C4-2B (cell line): Measurements from ENCODE around the gene ALG12.

Source experiments
- H3K27ac ChIP-seq: fragments of 450-650 bp; 2 replicates; pipeline ENCODE4 v1.5.1; 2017
- CTCF ChIP-seq: fragments of 450-650 bp; conservative IDR thresholded peaks from 2 replicates; pipeline ENCODE4 v1.5.1; 2017; ENCODE audit warnings: mild to moderate bottlenecking
- ZFX ChIP-seq: fragments of 450-650 bp; IDR thresholded peaks from 2 replicates; pipeline ENCODE4 v1.6.1; 2017

Gene ALG12

GRCh38 chr22:49885881-49886280, 32.4 kb downstream of the ALG12 start:
- H3K27ac ChIP-seq = no peak overlapping the region
- TF ChIP-seq ZFX (no peak), CTCF (no peak)

- no peak for TF ChIP-seq CTCF
- TF ChIP-seq ZFX = no peak
- no peak overlapping the region for H3K27ac ChIP-seq
Measured at GRCh38 chr22:49885281-49885680, 33.0 kb downstream of the ALG12 start.

DNA sequence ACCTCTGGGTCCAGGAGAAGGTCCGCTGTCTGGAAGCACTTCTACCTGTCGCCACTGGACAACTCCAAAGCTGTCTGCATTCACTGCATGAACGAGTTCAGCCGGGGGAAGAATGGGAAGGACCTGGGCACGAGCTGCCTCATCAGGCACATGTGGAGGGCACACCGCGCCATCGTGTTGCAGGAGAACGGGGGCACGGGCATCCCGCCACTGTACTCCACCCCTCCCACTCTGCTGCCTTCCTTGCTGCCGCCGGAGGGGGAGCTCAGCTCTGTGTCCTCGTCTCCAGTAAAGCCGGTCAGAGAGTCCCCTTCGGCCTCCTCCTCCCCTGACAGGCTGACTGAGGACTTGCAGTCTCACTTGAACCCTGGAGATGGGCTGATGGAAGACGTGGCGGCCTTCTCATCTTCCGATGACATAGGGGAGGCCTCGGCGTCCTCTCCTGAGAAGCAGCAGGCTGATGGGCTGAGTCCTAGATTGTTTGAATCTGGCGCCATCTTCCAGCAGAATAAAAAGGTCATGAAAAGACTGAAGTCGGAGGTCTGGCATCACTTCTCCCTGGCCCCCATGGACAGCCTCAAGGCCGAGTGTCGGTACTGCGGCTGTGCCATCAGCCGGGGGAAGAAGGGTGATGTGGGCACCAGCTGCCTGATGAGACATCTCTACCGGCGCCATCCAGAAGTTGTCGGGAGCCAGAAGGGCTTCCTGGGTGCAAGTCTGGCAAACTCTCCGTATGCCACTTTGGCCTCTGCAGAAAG, 33.6 kb downstream of the ALG12 start:
- TF ChIP-seq ZFX (no peak), CTCF (no peak)
- H3K27ac ChIP-seq = no peak overlapping the region

DNA sequence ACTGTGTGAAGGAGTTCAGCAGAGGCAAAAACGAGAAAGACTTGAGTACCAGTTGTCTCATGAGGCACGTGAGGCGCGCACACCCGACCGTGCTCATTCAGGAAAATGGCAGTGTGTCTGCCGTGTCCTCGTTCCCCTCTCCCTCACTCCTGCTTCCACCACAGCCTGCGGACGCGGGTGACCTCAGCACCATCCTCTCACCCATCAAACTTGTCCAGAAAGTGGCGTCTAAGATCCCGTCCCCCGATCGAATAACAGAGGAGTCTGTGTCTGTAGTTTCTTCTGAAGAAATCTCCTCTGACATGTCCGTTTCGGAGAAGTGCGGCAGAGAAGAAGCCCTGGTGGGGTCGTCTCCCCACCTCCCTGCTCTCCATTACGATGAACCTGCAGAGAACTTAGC, 34.2 kb downstream of the ALG12 start:
- no peak for TF ChIP-seq CTCF
- TF ChIP-seq ZFX = no peak
- no peak overlapping the region for H3K27ac ChIP-seq

DNA sequence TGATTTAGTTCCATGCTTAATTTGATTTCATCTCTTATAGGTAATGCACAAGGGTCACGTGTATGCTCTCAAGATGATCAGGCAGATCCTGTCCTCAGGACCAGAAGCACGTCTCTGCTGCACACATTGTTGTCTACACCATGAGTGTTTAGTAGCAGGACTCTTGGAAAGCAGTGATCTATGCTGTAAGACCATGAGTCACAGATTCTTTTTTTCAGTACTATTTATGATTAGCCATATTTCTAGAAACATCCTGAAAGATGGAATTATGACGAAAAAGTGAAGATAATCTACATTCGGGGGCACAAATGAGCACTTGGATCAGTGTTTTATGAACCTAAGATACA, 35.0 kb downstream of the ALG12 start:
- no peak overlapping the region for H3K27ac ChIP-seq
- TF ChIP-seq CTCF (no peak), ZFX (no peak)

GRCh38 chr22:49882519-49883293, 35.5 kb downstream of the ALG12 start:
- H3K27ac ChIP-seq = no peak overlapping the region
- TF ChIP-seq CTCF (no peak), ZFX (no peak)

GRCh38 chr22:49881856-49882255, 36.4 kb downstream of the ALG12 start:
- TF ChIP-seq ZFX = no peak
- no peak for TF ChIP-seq CTCF
- no peak overlapping the region for H3K27ac ChIP-seq
